Natural killer cell (primary cell): ENCODE measurements around the gene CYP2D6. TPM values are rescaled to one million over a fixed set of nuclear protein-coding genes. Genes with fewer than 3 reads are reported as not detected.
"Not testable (repeated sequence)": the region's sequence is repeated elsewhere in the genome, so short reads cannot be mapped to it uniquely, and the experiment has no call there.

Experiments
- ATAC-seq, 3 donors: fragments of 150-1000 bp in 2 of 3; fragments of 200-7000 bp in 1 of 3; cut with Tn5 transposase; 1 replicate in 1 of 3; 2 replicates in 2 of 3; pipeline ENCODE4 v1.10.0; 2021; ENCODE audit warnings: mild to moderate bottlenecking in 2 of 3, moderate library complexity in 2 of 3
- DNase-seq, 2 donors: peaks; one replicate each; pipeline versions ENCODE4 v3.0.0 to v3.0.0-alpha.2; 2013 to 2021; ENCODE audit warnings: mixed read lengths in 1 of 2
- H3K27ac ChIP-seq: one replicate; pipeline ENCODE4 v1.5.1; 2013; ENCODE audit warnings: mild to moderate bottlenecking, low read length
- H3K27me3 ChIP-seq: one replicate; pipeline ENCODE4 v1.6.1; 2013; ENCODE audit warnings: low read length; ENCODE audit not compliant: control insufficient read depth, insufficient read depth
- H3K36me3 ChIP-seq: one replicate; pipeline ENCODE4 v1.6.1; 2013; ENCODE audit warnings: low read length; ENCODE audit not compliant: control insufficient read depth, insufficient read depth
- H3K4me1 ChIP-seq: one replicate; pipeline ENCODE4 v1.6.1; 2013; ENCODE audit warnings: low read length; ENCODE audit not compliant: control insufficient read depth, insufficient read depth
- H3K4me3 ChIP-seq: one replicate; pipeline ENCODE4 v1.5.1; 2013; ENCODE audit warnings: low read length
- H3K9me3 ChIP-seq: one replicate; pipeline ENCODE4 v1.6.1; 2013; ENCODE audit warnings: low read length; ENCODE audit not compliant: control insufficient read depth, insufficient read depth
- H3K27ac Mint-ChIP-seq, 2 donors: one replicate each; pipeline ENCODE4 v1.8.0; 2022; ENCODE audit warnings: mild to moderate bottlenecking in 2 of 2, mixed read lengths in 2 of 2, moderate library complexity in 1 of 2
- H3K27me3 Mint-ChIP-seq, 2 donors: one replicate each; pipeline ENCODE4 v1.8.0; 2022; ENCODE audit warnings: low read depth in 2 of 2, mixed read lengths in 2 of 2
- H3K36me3 Mint-ChIP-seq: one replicate; pipeline ENCODE4 v1.8.0; 2022; ENCODE audit warnings: mixed read lengths
- H3K4me1 Mint-ChIP-seq, 2 donors: one replicate each; pipeline ENCODE4 v1.8.0; 2022; ENCODE audit warnings: mixed read lengths in 2 of 2
- H3K4me3 Mint-ChIP-seq: one replicate; pipeline ENCODE4 v1.8.0; 2022; ENCODE audit warnings: mild to moderate bottlenecking, moderate library complexity, mixed read lengths
- H3K9me3 Mint-ChIP-seq, 2 donors: one replicate each; pipeline ENCODE4 v1.8.0; 2022; ENCODE audit warnings: mixed read lengths in 2 of 2
- CTCF ChIP-seq: fragments of 200-600 bp; IDR thresholded peaks from one replicate; pipeline ENCODE4 v1.8.0; 2022; ENCODE audit warnings: antibody characterized with exemption
- WGBS: methylation state at CpG from one replicate; pipeline ENCODE4 v1.1.7; 2013; ENCODE audit warnings: missing lambda C conversion rate; ENCODE audit not compliant: insufficient coverage; 5-methylcytosine and 5-hydroxymethylcytosine counted together
- intact Hi-C: fragments of 100-400 bp; cut with micrococcal nuclease; formaldehyde crosslinking; loops from one replicate; pipeline ENCODE4 v1.14.2; 2022
- total RNA-seq, 4 donors: library from RNA; stranded (reverse); fragments of 120-200 nt in 1 of 4; gene quantifications; one replicate each; pipeline versions ENCODE4 v1.2.3 to v1.2.4, GENCODE V29; 2013 to 2022

Gene CYP2D6
- total RNA-seq, 3 donors from 2014 or later (not counting 1 experiment from before 2014, with no cell fraction given) = 3.8 to 5.5 (median 3.9) TPM

GRCh38 chr22:42151924-42152635 lies 21.5 kb upstream of the CYP2D6 start:
- Histone ChIP-seq H3K27me3 (no peaks in the 10 kb centered on the region), H3K27ac (no peak overlapping the region), H3K4me1 (no peaks in the 10 kb centered on the region), H3K36me3 (peaks cover 5% of the 10 kb centered on the region), H3K4me3 (no peak overlapping the region), H3K9me3 (no peaks in the 10 kb centered on the region)
- WGBS = 90% methylated on average over 43 of the region's 43 CpGs
- H3K9me3 Mint-ChIP-seq = no peaks in the 10 kb centered on the region
- no peak for TF ChIP-seq CTCF
- H3K4me1 Mint-ChIP-seq = no peaks in the 10 kb centered on the region
- H3K4me3 Mint-ChIP-seq = no peak overlapping the region
- no peak for DNase-seq
- intact Hi-C loops = no loop called here
- peak overlapping the region in 1 of 2 donors; percentile 68 for H3K27ac Mint-ChIP-seq
- no peaks in the 10 kb centered on the region for H3K27me3 Mint-ChIP-seq
- H3K36me3 Mint-ChIP-seq = no peaks in the 10 kb centered on the region
- ATAC-seq = no peak

DNA sequence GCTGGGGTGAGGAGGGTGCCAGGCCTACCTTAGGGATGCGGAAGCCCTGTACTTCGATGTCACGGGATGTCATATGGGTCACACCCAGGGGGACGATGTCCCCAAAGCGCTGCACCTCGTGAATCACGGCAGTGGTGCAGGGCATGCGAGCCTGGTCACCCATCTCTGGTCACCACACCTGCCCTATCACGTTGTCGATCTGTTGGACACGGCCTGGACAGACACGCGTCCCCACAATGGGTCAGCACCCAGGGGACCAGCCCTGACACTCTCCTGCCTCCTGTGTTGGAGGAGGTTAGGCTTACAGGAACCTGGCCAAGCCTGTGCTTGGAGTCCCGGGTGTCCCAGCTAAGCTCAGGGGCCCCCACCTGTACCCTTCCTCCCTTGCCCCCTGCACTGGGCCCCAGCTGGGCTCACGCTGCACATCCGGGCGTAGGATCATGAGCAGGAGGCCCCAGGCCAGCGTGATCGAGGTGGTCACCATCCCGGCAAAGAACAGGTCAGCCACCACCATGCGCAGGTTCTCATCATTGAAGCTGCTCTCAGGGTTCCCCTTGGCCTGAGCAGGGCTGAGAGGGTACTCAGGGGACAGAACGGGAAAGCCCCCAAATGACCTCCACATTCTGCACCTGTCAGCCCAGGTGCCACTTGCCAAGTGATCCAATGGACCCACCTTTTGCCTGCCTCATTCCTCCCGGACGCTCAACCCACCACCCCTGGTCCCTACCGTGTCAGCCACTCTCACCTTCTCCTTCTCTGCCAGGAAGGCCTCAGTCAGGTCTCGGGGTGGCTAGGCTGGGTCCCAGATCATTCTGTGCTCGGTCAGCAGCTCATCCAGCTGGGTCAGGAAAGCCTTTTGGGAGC lies 20.3 kb upstream of the CYP2D6 start:
- H3K27ac Mint-ChIP-seq = peak overlapping the region in 1 of 2 donors; percentile 29

GRCh38 chr22:42149798-42150197 lies 19.2 kb upstream of the CYP2D6 start:
- intact Hi-C loops, H3K27me3 Mint-ChIP-seq, H3K36me3 Mint-ChIP-seq, H3K4me3 ChIP-seq, H3K27ac ChIP-seq, H3K9me3 Mint-ChIP-seq, ATAC-seq, H3K9me3 ChIP-seq, H3K36me3 ChIP-seq, H3K4me1 ChIP-seq, H3K4me1 Mint-ChIP-seq, H3K27ac Mint-ChIP-seq, H3K4me3 Mint-ChIP-seq, DNase-seq, H3K27me3 ChIP-seq: not testable (repeated sequence)
- 92% methylated on average over 10 of the region's 16 CpGs for WGBS

More for the DNA sequence above, 20.3 kb upstream of the CYP2D6 start:
- Histone ChIP-seq H3K27ac (no peak overlapping the region), H3K4me1 (no peaks in the 10 kb centered on the region), H3K9me3 (no peaks in the 10 kb centered on the region), H3K27me3 (no peaks in the 10 kb centered on the region), H3K4me3 (no peak overlapping the region), H3K36me3 (peaks cover 4% of the 10 kb centered on the region)
- intact Hi-C loops = no loop called here
- H3K9me3 Mint-ChIP-seq = no peaks in the 10 kb centered on the region
- H3K4me3 Mint-ChIP-seq = no peak overlapping the region
- no peaks in the 10 kb centered on the region for H3K4me1 Mint-ChIP-seq
- H3K27me3 Mint-ChIP-seq = no peaks in the 10 kb centered on the region
- 98% methylated on average over 27 of the region's 27 CpGs for WGBS
- no peak for DNase-seq
- TF ChIP-seq CTCF = no peak
- peak in 1 of 3 donors; percentile 21 for ATAC-seq
- H3K36me3 Mint-ChIP-seq = no peaks in the 10 kb centered on the region

DNA sequence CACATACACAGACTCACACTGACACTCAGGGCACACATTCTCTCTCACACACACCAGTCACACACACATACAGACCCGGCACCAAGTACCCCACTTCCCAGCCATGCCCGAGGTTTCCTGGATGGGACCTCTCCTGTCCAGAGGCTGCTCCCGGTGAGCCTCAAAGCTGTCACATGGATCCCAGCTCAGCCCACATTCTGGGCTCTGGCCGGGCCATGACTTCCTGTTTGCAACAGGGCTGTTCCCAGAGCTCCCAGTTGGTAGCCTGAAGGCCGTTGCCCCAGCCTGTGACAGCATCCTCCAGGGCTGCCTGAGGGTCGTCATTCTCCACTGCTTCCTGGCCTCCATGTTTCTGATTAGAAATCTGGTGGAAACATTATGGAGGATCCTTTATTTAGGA lies 14.6 kb upstream of the CYP2D6 start:
- H3K27ac Mint-ChIP-seq = no peak overlapping the region
- Histone ChIP-seq H3K27ac (no peak overlapping the region), H3K36me3 (no peaks in the 10 kb centered on the region), H3K9me3 (no peaks in the 10 kb centered on the region), H3K27me3 (no peaks in the 10 kb centered on the region), H3K4me1 (no peaks in the 10 kb centered on the region), H3K4me3 (no peak overlapping the region)
- TF ChIP-seq CTCF = no peak
- no peaks in the 10 kb centered on the region for H3K27me3 Mint-ChIP-seq
- H3K36me3 Mint-ChIP-seq = no peaks in the 10 kb centered on the region
- DNase-seq (no peak), ATAC-seq (no peak)
- intact Hi-C loops = no loop called here
- H3K4me1 Mint-ChIP-seq = no peaks in the 10 kb centered on the region
- WGBS = 56% methylated on average over 6 of the region's 6 CpGs
- H3K9me3 Mint-ChIP-seq = no peaks in the 10 kb centered on the region
- no peak overlapping the region for H3K4me3 Mint-ChIP-seq

GRCh38 chr22:42143859-42144822 lies 13.5 kb upstream of the CYP2D6 start:
- H3K27me3 Mint-ChIP-seq, ATAC-seq, H3K4me3 Mint-ChIP-seq, H3K27ac Mint-ChIP-seq, DNase-seq, H3K4me1 ChIP-seq, H3K9me3 Mint-ChIP-seq, H3K4me3 ChIP-seq, H3K27ac ChIP-seq, H3K36me3 ChIP-seq, H3K27me3 ChIP-seq, H3K9me3 ChIP-seq, H3K36me3 Mint-ChIP-seq, H3K4me1 Mint-ChIP-seq, intact Hi-C loops: not testable (repeated sequence)
- 92% methylated on average over 15 of the region's 20 CpGs for WGBS
